Left ventricle myocardium superior (tissue), 1 donor: ENCODE data around the gene MAP3K2. TPM values are rescaled to one million over a fixed set of nuclear protein-coding genes. Genes with fewer than 3 reads are reported as not detected.

ENCODE experiments used
- ATAC-seq: fragments of 200-7000 bp; cut with Tn5 transposase; one replicate; pipeline ENCODE4 v1.9.1; 2020; ENCODE audit warnings: mild to moderate bottlenecking, moderate library complexity
- DNase-seq: peaks from one replicate; pipeline ENCODE4 v3.0.0-alpha.2; 2020
- intact Hi-C: fragments of 100-400 bp; cut with micrococcal nuclease; formaldehyde crosslinking; loops from one replicate; pipeline ENCODE4 v1.11.0; 2022
- total RNA-seq: library from RNA; stranded (reverse); fragmentation: NEBNext Ultra II Directional; extraction: Animal tissue kit (Norgen Biotek cat#: 25700); gene quantifications from one replicate; pipeline ENCODE4 v1.2.1, GENCODE V29; 2021
- donor health status: DM: no; HTN: yes; CAD: no; lungs with severe emphysema.

MAP3K2 gene
- total RNA-seq, 1 donor from 2014 or later, result 24.9 TPM

DNA sequence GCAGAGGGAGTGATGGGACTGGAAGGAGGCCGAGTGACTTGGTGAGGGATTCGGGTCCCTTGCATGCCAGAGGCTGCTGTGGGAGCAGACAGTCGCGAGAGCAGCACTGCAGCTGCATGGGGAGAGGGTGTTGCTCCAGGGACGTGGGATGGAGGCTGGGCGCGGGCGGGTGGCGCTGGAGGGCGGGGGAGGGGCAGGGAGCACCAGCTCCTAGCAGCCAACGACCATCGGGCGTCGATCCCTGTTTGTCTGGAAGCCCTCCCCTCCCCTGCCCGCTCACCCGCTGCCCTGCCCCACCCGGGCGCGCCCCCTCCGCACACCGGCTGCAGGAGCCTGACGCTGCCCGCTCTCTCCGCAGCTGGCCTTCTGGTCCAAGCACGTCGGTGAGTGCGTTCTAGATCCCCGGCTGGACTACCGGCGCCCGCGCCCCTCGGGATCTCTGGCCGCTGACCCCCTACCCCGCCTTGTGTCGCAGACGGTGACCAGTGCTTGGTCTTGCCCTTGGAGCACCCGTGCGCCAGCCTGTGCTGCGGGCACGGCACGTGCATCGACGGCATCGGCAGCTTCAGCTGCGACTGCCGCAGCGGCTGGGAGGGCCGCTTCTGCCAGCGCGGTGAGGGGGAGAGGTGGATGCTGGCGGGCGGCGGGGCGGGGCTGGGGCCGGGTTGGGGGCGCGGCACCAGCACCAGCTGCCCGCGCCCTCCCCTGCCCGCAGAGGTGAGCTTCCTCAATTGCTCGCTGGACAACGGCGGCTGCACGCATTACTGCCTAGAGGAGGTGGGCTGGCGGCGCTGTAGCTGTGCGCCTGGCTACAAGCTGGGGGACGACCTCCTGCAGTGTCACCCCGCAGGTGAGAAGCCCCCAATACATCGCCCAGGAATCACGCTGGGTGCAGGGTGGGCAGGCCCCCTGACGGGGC lies 35.0 kb upstream of the MAP3K2 start:
- no peak for DNase-seq
- intact Hi-C loops, result no loop called here
- peak; percentile 11 for ATAC-seq

DNA sequence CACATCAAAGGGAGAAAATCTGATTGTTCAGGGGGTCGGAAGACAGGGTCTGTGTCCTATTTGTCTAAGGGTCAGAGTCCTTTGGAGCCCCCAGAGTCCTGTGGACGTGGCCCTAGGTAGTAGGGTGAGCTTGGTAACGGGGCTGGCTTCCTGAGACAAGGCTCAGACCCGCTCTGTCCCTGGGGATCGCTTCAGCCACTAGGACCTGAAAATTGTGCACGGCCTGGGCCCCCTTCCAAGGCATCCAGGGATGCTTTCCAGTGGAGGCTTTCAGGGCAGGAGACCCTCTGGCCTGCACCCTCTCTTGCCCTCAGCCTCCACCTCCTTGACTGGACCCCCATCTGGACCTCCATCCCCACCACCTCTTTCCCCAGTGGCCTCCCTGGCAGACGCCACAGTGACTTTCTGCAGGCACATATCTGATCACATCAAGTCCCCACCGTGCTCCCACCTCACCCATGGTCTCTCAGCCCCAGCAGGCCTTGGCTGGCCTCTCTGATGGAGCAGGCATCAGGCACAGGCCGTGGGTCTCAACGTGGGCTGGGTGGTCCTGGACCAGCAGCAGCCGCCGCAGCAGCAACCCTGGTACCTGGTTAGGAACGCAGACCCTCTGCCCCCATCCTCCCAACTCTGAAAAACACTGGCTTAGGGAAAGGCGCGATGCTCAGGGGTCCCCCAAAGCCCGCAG lies 34.2 kb upstream of the MAP3K2 start:
- DNase-seq (no peak), ATAC-seq (no peak)
- intact Hi-C loops, result no loop called here

DNA sequence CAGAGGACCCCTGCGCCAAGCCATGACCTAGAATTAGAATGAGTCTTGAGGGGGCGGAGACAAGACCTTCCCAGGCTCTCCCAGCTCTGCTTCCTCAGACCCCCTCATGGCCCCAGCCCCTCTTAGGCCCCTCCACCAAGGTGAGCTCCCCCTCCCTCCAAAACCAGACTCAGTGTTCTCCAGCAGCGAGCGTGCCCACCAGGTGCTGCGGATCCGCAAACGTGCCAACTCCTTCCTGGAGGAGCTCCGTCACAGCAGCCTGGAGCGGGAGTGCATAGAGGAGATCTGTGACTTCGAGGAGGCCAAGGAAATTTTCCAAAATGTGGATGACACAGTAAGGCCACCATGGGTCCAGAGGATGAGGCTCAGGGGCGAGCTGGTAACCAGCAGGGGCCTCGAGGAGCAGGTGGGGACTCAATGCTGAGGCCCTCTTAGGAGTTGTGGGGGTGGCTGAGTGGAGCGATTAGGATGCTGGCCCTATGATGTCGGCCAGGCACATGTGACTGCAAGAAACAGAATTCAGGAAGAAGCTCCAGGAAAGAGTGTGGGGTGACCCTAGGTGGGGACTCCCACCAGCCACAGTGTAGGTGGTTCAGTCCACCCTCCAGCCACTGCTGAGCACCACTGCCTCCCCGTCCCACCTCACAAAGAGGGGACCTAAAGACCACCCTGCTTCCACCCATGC lies 33.5 kb upstream of the MAP3K2 start:
- ATAC-seq (no peak), DNase-seq (no peak)
- intact Hi-C loops, result no loop called here

DNA sequence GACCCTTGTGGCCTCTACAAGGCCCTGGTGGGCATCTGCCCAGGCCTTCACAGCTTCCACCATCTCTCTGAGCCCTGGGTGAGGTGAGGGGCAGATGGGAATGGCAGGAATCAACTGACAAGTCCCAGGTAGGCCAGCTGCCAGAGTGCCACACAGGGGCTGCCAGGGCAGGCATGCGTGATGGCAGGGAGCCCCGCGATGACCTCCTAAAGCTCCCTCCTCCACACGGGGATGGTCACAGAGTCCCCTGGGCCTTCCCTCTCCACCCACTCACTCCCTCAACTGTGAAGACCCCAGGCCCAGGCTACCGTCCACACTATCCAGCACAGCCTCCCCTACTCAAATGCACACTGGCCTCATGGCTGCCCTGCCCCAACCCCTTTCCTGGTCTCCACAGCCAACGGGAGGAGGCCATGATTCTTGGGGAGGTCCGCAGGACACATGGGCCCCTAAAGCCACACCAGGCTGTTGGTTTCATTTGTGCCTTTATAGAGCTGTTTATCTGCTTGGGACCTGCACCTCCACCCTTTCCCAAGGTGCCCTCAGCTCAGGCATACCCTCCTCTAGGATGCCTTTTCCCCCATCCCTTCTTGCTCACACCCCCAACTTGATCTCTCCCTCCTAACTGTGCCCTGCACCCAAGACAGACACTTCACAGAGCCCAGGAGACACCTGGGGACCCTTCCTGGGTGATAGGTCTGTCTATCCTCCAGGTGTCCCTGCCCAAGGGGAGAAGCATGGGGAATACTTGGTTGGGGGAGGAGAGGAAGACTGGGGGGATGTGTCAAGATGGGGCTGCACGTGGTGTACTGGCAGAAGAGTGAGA lies 32.5 kb upstream of the MAP3K2 start:
- ATAC-seq (no peak), DNase-seq (no peak)
- intact Hi-C loops, result no loop called here

DNA sequence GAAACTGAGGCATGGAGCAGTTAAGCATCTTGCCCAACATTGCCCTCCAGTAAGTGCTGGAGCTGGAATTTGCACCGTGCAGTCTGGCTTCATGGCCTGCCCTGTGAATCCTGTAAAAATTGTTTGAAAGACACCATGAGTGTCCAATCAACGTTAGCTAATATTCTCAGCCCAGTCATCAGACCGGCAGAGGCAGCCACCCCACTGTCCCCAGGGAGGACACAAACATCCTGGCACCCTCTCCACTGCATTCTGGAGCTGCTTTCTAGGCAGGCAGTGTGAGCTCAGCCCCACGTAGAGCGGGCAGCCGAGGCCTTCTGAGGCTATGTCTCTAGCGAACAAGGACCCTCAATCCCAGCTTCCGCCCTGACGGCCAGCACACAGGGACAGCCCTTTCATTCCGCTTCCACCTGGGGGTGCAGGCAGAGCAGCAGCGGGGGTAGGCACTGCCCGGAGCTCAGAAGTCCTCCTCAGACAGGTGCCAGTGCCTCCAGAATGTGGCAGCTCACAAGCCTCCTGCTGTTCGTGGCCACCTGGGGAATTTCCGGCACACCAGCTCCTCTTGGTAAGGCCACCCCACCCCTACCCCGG lies 31.8 kb upstream of the MAP3K2 start:
- ATAC-seq (no peak), DNase-seq (no peak)
- intact Hi-C loops, result no loop called here

DNA sequence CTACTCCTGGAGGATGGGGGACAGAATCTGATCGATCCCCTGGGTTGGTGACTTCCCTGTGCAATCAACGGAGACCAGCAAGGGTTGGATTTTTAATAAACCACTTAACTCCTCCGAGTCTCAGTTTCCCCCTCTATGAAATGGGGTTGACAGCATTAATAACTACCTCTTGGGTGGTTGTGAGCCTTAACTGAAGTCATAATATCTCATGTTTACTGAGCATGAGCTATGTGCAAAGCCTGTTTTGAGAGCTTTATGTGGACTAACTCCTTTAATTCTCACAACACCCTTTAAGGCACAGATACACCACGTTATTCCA lies 31.3 kb upstream of the MAP3K2 start:
- intact Hi-C loops, result no loop called here
- ATAC-seq (no peak), DNase-seq (no peak)

DNA sequence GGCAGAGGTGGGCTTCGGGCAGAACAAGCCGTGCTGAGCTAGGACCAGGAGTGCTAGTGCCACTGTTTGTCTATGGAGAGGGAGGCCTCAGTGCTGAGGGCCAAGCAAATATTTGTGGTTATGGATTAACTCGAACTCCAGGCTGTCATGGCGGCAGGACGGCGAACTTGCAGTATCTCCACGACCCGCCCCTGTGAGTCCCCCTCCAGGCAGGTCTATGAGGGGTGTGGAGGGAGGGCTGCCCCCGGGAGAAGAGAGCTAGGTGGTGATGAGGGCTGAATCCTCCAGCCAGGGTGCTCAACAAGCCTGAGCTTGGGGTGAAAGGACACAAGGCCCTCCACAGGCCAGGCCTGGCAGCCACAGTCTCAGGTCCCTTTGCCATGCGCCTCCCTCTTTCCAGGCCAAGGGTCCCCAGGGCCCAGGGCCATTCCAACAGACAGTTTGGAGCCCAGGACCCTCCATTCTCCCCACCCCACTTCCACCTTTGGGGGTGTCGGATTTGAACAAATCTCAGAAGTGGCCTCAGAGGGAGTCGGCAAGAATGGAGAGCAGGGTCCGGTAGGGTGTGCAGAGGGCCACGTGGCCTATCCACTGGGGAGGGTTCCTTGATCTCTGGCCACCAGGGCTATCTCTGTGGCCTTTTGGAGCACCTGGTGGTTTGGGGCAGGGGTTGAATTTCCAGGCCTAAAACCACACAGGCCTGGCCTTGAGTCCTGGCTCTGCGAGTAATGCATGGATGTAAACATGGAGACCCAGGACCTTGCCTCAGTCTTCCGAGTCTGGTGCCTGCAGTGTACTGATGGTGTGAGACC lies 30.7 kb upstream of the MAP3K2 start, which contains the start of gene PROC:
PROC (plus strand) TSS at position 128 of the 812 bp plus-strand sequence. CDS start 1,516 bp downstream, outside the sequence.
- ATAC-seq (no peak), DNase-seq (no peak)
- intact Hi-C loops, result no loop called here

DNA sequence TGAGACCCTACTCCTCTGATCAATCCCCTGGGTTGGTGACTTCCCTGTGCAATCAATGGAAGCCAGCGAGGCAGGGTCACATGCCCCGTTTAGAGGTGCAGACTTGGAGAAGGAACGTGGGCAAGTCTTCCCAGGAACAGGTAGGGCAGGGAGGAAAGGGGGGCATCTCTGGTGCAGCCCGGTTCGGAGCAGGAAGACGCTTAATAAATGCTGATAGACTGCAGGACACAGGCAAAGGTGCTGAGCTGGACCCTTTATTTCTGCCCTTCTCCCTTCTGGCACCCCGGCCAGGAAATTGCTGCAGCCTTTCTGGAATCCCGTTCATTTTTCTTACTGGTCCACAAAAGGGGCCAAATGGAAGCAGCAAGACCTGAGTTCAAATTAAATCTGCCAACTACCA lies 29.6 kb upstream of the MAP3K2 start:
- ATAC-seq, result no peak
- intact Hi-C loops, result no loop called here

DNA sequence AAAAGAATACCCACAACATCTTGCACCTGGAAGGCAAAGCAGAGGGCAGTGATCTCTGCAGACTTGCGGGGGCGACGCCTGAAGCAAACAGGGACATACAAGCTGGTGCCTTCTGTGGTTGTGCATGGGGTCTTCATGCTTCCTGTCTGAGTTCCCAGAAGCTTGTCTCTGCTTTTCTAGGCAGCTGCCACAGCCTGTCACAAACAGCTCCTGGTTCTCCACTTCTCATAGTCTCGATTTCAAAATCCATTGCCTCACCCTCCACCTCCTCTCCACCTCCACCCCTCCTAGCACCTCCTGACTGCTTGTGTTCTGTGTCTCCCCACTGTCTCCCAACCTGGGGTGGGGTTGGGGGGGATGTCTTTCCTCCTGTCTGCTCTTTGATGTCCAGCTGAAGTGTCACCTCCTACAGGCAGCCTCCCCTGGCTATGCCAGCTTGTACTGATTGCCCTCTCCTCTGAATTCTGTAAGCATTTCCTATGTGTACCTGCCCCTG lies 28.8 kb upstream of the MAP3K2 start:
- intact Hi-C loops, result no loop called here
- no peak for ATAC-seq
- no peak for DNase-seq

More for the DNA sequence above, 29.6 kb upstream of the MAP3K2 start:
- no peak for DNase-seq

DNA sequence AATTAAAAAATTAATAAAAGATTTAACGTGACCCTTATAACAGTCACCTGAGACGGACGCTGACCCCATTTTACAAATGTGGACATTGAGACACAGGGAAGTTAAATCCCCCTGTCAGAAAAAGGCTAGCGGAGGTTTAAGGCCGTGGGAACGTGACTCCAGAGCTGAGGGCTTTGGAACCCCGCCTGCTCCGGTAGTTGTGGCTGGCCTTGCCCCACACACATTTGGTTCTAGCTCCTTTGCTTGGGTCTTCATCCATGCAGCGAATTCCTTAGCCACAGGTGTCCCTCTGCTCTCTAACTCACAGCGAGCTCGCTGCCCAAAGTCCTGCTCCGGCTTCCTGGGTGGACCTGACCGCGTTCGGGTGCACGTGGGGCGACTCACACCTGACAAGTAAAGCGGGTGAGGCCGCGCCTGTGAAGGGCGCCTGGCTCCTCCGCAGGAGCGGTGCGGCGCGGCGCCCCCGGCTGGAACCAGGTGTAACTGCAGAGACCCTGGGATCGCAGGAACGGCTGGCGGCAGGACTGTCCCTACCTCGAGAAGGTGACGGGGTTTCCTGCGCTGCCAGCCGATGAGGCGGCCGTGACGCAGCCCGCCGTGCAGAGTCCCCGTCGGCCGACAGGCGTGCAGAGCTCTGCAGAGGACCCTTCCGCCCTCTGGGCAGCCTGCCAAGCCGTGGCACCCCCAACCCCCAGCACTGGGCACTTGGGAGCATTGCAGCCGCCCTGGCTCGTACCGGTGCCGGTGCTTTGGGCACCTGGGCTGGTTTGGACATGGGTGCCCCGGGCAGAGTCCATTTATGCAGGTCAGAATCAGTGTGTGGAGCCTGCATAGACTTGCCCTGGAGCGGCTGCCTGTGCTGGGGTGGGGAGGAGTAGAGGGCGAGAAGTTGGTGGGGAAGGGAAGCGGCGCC lies 28.1 kb upstream of the MAP3K2 start:
- ATAC-seq (peak; percentile 86), DNase-seq (peak; percentile 73)
- intact Hi-C loops, result no loop called here

DNA sequence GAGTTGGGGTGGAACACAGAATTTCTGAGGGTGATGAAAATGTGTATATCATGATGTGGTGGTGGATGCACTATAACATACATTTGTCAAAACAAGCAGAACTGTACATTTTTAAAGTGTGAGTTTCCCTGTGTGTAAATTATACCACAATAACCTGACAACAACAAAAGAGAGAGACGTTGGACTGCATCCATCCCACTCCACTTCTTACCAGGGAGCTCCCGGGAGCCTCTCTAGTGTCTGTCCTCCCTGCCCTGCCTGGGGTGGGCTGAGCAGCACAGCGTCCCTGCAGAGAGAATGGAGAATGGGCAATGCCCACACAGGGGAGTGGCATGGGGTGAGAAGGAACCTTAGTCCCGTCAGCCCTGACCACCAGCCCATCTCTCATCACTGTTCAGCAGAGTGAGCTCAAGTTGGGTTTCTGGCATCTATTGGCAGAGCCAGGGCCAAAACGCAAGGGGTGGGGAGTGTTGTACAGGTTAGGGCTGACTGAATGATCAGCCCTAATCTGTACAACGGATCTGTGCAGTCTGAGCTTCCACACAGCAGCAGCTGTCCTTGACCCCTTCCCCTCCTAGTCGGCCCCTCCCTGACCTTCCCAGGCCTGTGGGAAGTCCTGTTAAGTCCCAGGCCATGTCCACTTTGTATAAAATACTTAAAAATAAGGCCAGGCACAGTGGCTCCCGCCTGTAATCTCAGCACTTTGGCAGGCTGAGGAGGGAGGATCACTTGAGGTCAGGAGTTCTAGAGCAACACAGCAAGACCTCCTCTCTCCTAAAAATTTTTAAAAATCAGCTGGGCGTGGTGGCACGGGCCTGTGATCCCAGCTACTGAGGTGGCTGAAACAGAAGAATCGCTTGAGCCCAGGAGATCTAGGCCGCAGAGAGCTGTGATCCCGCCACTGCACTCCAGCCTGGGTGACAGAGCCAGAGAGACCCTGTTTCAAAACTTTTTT lies 27.1 kb upstream of the MAP3K2 start:
- no peak for ATAC-seq
- intact Hi-C loops, result no loop called here
- DNase-seq, result no peak

DNA sequence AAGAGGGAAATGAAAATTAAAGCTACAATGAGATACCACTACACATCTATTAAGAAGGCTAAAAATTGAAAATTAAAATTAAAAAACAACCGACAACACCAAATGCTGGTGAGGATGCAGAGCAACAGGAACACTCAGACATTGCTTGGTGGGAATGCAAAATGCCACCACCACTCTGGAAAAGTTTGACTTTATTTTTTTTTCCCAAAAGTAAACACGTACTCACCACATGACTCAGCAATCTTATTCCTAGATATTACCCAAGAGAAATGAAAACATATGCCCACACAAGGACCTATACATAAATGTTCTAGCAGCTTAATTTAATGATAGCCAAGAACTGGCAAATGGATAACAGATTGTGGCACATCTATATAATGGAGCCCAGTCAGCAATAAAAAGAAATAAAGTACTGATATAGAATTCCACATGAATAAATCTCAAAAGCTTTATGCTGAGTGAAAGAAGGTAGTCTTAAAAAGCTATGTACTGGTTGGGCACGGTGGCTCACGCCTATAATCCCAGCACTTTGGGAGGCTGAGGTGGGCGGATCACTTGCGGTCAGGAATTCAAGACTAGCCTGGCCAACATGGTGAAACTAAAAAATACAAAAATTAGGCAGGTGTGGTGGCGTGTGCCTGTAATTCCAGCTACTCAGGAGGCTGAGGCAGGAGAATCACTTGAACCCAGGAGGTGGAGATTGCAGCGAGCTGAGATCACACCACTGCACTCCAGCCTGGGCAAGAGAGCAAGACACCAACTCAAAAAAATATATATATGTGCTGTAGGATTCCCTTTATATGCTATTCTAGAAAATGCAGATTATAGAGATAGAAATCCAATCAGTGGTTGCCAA lies 26.2 kb upstream of the MAP3K2 start:
- ATAC-seq (no peak), DNase-seq (no peak)
- intact Hi-C loops, result no loop called here

DNA sequence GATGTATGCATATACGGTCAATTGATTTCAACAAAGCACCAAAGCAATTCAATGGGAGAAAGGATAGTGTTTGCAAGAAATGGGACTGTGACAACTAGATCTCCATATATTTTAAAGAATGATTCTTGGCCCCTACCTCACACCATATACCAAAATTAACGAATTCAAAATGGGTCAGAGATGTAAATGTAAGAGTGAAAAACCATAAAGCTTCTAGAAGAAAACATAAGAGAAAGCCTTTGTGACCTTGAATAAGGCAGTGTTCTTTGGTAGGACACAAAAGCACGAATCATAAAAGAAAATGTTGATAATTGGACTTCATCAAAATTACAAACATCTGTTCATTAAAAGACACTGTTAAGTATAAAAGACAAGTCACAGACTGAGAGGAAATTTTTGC lies 25.4 kb upstream of the MAP3K2 start:
- DNase-seq (no peak), ATAC-seq (no peak)
- intact Hi-C loops, result no loop called here

DNA sequence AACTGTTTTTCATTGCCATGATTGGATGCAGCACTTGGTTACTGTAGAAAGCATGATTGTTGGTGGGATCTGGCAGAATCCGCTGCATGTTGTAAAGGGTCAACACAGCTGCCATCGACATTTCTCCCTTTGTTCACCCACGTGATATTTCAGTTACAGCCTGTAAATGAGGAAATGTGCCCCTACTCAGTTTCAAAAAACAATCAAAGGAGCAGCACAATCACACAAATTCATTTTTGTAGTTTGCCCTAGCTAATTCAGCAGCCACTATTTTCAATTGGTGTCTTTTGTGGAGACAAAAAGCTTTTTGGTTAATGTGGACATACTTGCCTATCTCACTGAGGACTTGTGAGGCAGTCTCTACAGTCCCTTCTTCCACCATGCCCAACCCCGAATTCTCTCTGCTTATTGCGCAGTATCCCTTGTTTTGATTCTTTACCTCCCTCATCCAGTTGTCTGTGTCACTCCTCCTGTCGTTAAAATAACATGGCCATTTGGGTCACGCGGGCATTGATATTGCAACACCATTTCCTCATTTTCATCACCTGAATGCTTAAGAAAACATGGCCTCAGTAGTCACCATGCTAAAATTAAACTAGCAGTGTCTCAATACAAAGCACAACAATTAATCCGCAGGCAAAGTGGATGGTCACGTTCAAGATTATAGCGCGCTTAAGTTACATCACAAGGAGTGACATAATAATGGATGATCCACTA lies 24.0 kb upstream of the MAP3K2 start:
- DNase-seq (no peak), ATAC-seq (no peak)
- intact Hi-C loops, result no loop called here
